Erythroblast (primary cell): ENCODE measurements around the gene CANT1.

Source experiments
- GATA1 ChIP-seq: IDR thresholded peaks from 2 replicates; pipeline ENCODE4 v1.6.1; 2011; ENCODE audit warnings: low read depth, mild to moderate bottlenecking, control low read depth, low read length, moderate library complexity
- POLR2A ChIP-seq: IDR thresholded peaks from 2 replicates; pipeline ENCODE4 v1.6.1; 2011; ENCODE audit warnings: mild to moderate bottlenecking, low read length

DNA sequence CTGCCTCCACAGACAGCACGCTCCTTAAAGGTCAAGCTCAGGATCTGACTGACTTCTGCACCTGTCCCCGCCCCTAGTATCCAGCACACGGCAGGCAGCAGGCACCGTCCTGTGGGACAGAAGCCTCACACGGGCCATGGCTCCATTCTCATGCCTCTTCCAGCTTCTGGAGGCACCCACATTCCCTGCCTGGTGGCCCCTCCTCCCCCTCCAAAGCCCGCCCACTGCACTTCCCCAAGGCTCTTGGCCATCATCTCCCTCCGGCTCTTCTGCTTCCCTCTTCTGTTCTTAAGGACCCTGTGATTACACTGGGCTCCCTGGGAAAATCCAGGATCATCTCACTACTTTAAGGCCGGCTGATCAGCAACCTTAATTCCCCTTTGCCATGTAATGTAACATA lies 3.5 kb downstream of the CANT1 start:
- no peak for TF ChIP-seq POLR2A
- TF ChIP-seq GATA1, result no peak
